ENCODE results near the gene NFXL1. TPM values are rescaled to one million over a fixed set of nuclear protein-coding genes. Genes with fewer than 3 reads are reported as not detected.

The NFXL1 gene
- total RNA-seq, 1 experiment from 2014 or later, result 9.2 TPM

GRCh38 chr4:47879458-47879857 lies 34.9 kb downstream of the NFXL1 start:
- Histone ChIP-seq H3K27me3 (ENCODE audit: control insufficient read depth, insufficient read depth, low read length) (no peaks in the 10 kb centered on the region), H3K4me3 (ENCODE audit: low read depth in 2 of 2, low read length in 2 of 2) (no peak overlapping the region), H3K36me3 (ENCODE audit: control insufficient read depth, insufficient read depth, low read length) (peaks cover 31% of the 10 kb centered on the region), H3K4me1 (ENCODE audit: control insufficient read depth, insufficient read depth, low read length) (no peaks in the 10 kb centered on the region), H3K9me3 (ENCODE audit: control insufficient read depth, insufficient read depth, low read depth, low read length) (no peaks in the 10 kb centered on the region), H3K27ac (ENCODE audit: low read length) (no peak overlapping the region)
- ATAC-seq, result no peak
- in situ Hi-C loops (cut with HindIII; ENCODE audit: low pct_unique_long_range_greater_than_20kb, low sequenced_read_pairs) (no loop called here), intact Hi-C loops (cut with micrococcal nuclease; ENCODE audit: unreplicated experiment) (no loop called here)
- BruUV-seq (replicated peaks), result no TSS peak
- ChIA-PET CTCF (no interaction called here), POLR2A (no interaction called here)
- TF ChIP-seq REST (IDR thresholded peaks at IDR 0.05; ENCODE audit: insufficient read depth in 1 of 2, low read depth in 2 of 2, low read length in 1 of 2), result no peak
- TF ChIP-seq, protein P1, sequence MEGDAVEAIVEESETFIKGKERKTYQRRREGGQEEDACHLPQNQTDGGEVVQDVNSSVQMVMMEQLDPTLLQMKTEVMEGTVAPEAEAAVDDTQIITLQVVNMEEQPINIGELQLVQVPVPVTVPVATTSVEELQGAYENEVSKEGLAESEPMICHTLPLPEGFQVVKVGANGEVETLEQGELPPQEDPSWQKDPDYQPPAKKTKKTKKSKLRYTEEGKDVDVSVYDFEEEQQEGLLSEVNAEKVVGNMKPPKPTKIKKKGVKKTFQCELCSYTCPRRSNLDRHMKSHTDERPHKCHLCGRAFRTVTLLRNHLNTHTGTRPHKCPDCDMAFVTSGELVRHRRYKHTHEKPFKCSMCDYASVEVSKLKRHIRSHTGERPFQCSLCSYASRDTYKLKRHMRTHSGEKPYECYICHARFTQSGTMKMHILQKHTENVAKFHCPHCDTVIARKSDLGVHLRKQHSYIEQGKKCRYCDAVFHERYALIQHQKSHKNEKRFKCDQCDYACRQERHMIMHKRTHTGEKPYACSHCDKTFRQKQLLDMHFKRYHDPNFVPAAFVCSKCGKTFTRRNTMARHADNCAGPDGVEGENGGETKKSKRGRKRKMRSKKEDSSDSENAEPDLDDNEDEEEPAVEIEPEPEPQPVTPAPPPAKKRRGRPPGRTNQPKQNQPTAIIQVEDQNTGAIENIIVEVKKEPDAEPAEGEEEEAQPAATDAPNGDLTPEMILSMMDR (IDR thresholded peaks at IDR 0.05), result no peak
- TF ChIP-seq SIN3A (IDR thresholded peaks at IDR 0.05; ENCODE audit: borderline replicate concordance, insufficient read depth, low read depth, low read length), result no peak
- TF ChIP-seq POLR2AphosphoS5 (IDR thresholded peaks at IDR 0.05; ENCODE audit: low read depth, low read length), result no peak
- TF ChIP-seq TCF7L2 (IDR thresholded peaks at IDR 0.05; ENCODE audit: low read depth, low read length), result no peak
- DNase-seq (ENCODE audit: low read depth, low spot score), result no peak

DNA sequence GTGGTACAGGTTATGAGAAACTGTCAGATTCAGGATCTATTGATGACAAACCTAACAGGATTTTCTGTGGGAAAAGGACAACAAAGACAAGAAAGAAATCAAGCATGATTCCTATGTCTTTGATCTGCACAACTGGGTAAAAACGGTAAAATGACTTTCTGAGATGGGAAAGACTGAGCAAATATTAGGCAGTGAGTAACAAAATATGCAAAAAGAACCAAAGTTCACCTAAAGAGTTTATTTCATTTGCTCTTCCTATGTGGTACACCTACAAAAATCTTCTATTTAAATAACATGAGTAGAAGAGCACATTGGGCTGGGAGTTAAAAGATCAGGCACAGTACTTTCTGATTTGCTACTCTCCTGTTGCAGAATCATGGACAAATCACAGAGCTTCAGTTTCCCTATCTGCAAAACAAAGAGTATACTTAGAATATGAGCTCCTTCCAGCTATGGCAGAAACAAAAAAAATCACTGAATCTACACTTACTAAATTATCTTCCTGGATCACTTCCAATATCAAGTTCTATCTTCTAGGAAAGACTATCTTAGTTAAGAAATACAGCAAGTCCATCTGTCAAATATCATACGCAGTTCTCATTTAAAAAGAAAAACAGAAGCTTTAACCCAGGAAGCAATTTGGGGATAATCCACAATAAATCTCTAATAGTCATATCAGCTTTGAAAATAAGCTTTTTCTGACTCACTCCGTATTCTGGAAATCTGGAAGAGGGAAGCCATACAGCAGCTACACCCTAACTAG lies 37.4 kb downstream of the NFXL1 start:
- ChIA-PET CTCF (no interaction called here), POLR2A (interaction anchor here (0.6 kb wide), 1 partner anchor 20 kb away, joined by 3 read pairs; no protein-coding TSS in a partner anchor)
- no TSS peak for BruUV-seq (replicated peaks)
- intact Hi-C loops (cut with micrococcal nuclease; ENCODE audit: unreplicated experiment), result no loop called here
- Histone ChIP-seq H3K27ac (ENCODE audit: low read length) (no peak overlapping the region), H3K4me3 (ENCODE audit: low read depth in 2 of 2, low read length in 2 of 2) (no peak overlapping the region), H3K9me3 (ENCODE audit: control insufficient read depth, insufficient read depth, low read depth, low read length) (no peaks in the 10 kb centered on the region), H3K27me3 (ENCODE audit: control insufficient read depth, insufficient read depth, low read length) (no peaks in the 10 kb centered on the region), H3K36me3 (ENCODE audit: control insufficient read depth, insufficient read depth, low read length) (peaks cover 20% of the 10 kb centered on the region), H3K4me1 (ENCODE audit: control insufficient read depth, insufficient read depth, low read length) (no peaks in the 10 kb centered on the region)
- TF ChIP-seq SIN3A (IDR thresholded peaks at IDR 0.05; ENCODE audit: borderline replicate concordance, insufficient read depth, low read depth, low read length), result no peak
- TF ChIP-seq, protein P1 (IDR thresholded peaks at IDR 0.05), result no peak
- no peak for TF ChIP-seq POLR2AphosphoS5 (IDR thresholded peaks at IDR 0.05; ENCODE audit: low read depth, low read length)
- TF ChIP-seq TCF7L2 (IDR thresholded peaks at IDR 0.05; ENCODE audit: low read depth, low read length), result no peak
- TF ChIP-seq REST (IDR thresholded peaks at IDR 0.05; ENCODE audit: insufficient read depth in 1 of 2, low read depth in 2 of 2, low read length in 1 of 2), result no peak
- DNase-seq (ENCODE audit: low read depth, low spot score), result no peak
- in situ Hi-C loops (cut with HindIII; ENCODE audit: low pct_unique_long_range_greater_than_20kb, low sequenced_read_pairs), result no loop called here
- ATAC-seq, result no peak
